ENCODE measurements around the gene VPREB1.
A peak's percentile ranks its signal among the peaks of the same experiment; 100 is the strongest.
"Not testable (repeated sequence)": the region's sequence is repeated elsewhere in the genome, so short reads cannot be mapped to it uniquely, and the experiment has no call there.

VPREB1 gene

GRCh38 chr22:22214819-22215329 is 29.7 kb upstream of the VPREB1 start:
- DNase-seq, result no peak

- no peak for DNase-seq
Measured at GRCh38 chr22:22215659-22216449, 28.7 kb upstream of the VPREB1 start.

- DNase-seq, result no peak
Measured at GRCh38 chr22:22216450-22216959, 28.1 kb upstream of the VPREB1 start.

GRCh38 chr22:22218302-22218701 is 26.3 kb upstream of the VPREB1 start:
- DNase-seq, result no peak

- peak; percentile 89 for DNase-seq
Measured at GRCh38 chr22:22219140-22219996, 25.2 kb upstream of the VPREB1 start.

- not testable (repeated sequence) for DNase-seq
Measured at GRCh38 chr22:22221043-22221442, 23.5 kb upstream of the VPREB1 start.

GRCh38 chr22:22226448-22227187 is 18.0 kb upstream of the VPREB1 start:
- no peak for DNase-seq

GRCh38 chr22:22228421-22228820 is 16.2 kb upstream of the VPREB1 start:
- no peak for DNase-seq

GRCh38 chr22:22228921-22229320 is 15.7 kb upstream of the VPREB1 start:
- DNase-seq, result no peak

- DNase-seq, result no peak
Measured at GRCh38 chr22:22229683-22230420, 14.7 kb upstream of the VPREB1 start.

GRCh38 chr22:22230438-22230837 is 14.1 kb upstream of the VPREB1 start:
- DNase-seq, result no peak

GRCh38 chr22:22233081-22233480 is 11.5 kb upstream of the VPREB1 start:
- DNase-seq, result no peak

- DNase-seq, result peak; percentile 40
Measured at GRCh38 chr22:22235558-22235957, 9.0 kb upstream of the VPREB1 start.

- DNase-seq, result no peak
Measured at GRCh38 chr22:22237521-22237920, 7.1 kb upstream of the VPREB1 start.

- no peak for DNase-seq
Measured at GRCh38 chr22:22239311-22239939, 5.2 kb upstream of the VPREB1 start.

- DNase-seq, result no peak
Measured at GRCh38 chr22:22241554-22241898, 3.1 kb upstream of the VPREB1 start.

GRCh38 chr22:22242488-22242887 is 2.1 kb upstream of the VPREB1 start:
- no peak for DNase-seq

- no peak for DNase-seq
Measured at GRCh38 chr22:22243033-22243680, 1.4 kb upstream of the VPREB1 start.

GRCh38 chr22:22245256-22245909 is 797 bp downstream of the VPREB1 start:
- DNase-seq, result no peak

- no peak for DNase-seq
Measured at GRCh38 chr22:22245935-22246525, 1.4 kb downstream of the VPREB1 start.

Measured in NCI-H146 (cell line).